NCI-H345 (cell line): ENCODE data around the gene TBC1D1.
"Not testable (repeated sequence)": the region's sequence is repeated elsewhere in the genome, so short reads cannot be mapped to it uniquely, and the experiment has no call there.

Experiments
- DNase-seq: peaks from one replicate; lab custom pipeline; 2025; lab: John Stamatoyannopoulos, UW

TBC1D1 gene

GRCh38 chr4:37966044-37966443 lies 75.2 kb downstream of the TBC1D1 start:
- no peak for DNase-seq

- DNase-seq, result no peak
Measured at GRCh38 chr4:37967736-37968135, 76.9 kb downstream of the TBC1D1 start.

- DNase-seq, result no peak
Measured at GRCh38 chr4:37968747-37969146, 77.9 kb downstream of the TBC1D1 start.

- DNase-seq, result no peak
Measured at GRCh38 chr4:37970702-37971101, 79.8 kb downstream of the TBC1D1 start.

GRCh38 chr4:37971202-37971601 lies 80.3 kb downstream of the TBC1D1 start:
- DNase-seq, result no peak

GRCh38 chr4:37973441-37973840 lies 82.6 kb downstream of the TBC1D1 start:
- DNase-seq, result no peak

GRCh38 chr4:37975321-37975822 lies 84.5 kb downstream of the TBC1D1 start:
- not testable (repeated sequence) for DNase-seq

GRCh38 chr4:37976507-37976906 lies 85.6 kb downstream of the TBC1D1 start:
- no peak for DNase-seq

- DNase-seq, result peak; percentile 59
Measured at GRCh38 chr4:37976991-37977470, 86.1 kb downstream of the TBC1D1 start.

- DNase-seq, result peak; percentile 26
Measured at GRCh38 chr4:37977471-37978247, 86.8 kb downstream of the TBC1D1 start.

- DNase-seq, result no peak
Measured at GRCh38 chr4:37978248-37978924, 87.5 kb downstream of the TBC1D1 start.

- no peak for DNase-seq
Measured at GRCh38 chr4:37980246-37980645, 89.4 kb downstream of the TBC1D1 start.

- peak; percentile 8 for DNase-seq
Measured at GRCh38 chr4:37981425-37981824, 90.5 kb downstream of the TBC1D1 start.

GRCh38 chr4:37981844-37982720 lies 91.2 kb downstream of the TBC1D1 start:
- DNase-seq, result peak; percentile 30

GRCh38 chr4:37982736-37983135 lies 91.9 kb downstream of the TBC1D1 start:
- DNase-seq, result no peak

- no peak for DNase-seq
Measured at GRCh38 chr4:37983951-37984350, 93.1 kb downstream of the TBC1D1 start.

GRCh38 chr4:37985730-37986275 lies 94.9 kb downstream of the TBC1D1 start:
- no peak for DNase-seq

- DNase-seq, result no peak
Measured at GRCh38 chr4:37988670-37989069, 97.8 kb downstream of the TBC1D1 start.

- no peak for DNase-seq
Measured at GRCh38 chr4:37989398-37990260, 98.7 kb downstream of the TBC1D1 start.

- DNase-seq, result no peak
Measured at GRCh38 chr4:37990731-37991245, 99.9 kb downstream of the TBC1D1 start.
